HG02759 (cell line): ENCODE results near the gene FCGR1A.
"Not testable (repeated sequence)": the region's sequence is repeated elsewhere in the genome, so short reads cannot be mapped to it uniquely, and the experiment has no call there.

Experiments
- ATAC-seq: cut with Tn5 transposase; IDR thresholded peaks from one replicate; pipeline ENCODE4 v1.9.1; 2021; ENCODE audit warnings: mild to moderate bottlenecking, moderate library complexity; ENCODE audit not compliant: unreplicated experiment

The FCGR1A gene

DNA sequence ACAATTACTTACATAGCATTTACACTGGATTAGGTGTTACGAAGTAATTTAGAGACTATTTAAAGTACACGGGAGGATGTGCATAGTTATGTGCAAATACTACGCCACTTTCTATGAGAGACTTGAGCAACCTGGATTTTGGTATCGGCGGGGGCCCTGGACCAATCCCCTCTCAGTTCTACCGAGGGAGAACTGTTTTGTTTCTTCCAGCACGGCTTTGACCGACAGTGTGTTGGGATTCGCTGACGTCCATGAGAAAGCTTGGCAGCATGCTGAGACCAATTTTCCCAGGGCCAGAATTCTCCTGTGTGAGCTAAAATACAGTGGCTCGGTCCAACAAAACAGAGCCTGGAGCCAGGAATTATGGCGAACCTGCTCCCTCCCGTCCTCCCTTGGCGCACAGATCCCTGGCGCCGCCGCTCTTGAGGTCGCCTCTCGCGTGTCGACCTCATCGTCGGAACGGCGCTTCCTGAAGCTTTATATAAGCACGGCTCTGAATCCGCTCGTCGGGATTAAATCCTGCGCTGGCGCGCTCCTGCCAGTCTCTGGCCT, 49.3 kb downstream of the FCGR1A start:
- ATAC-seq, result not testable (repeated sequence)

GRCh38 chr1:149832316-149833126, 50.0 kb downstream of the FCGR1A start:
- peak; percentile 75 for ATAC-seq

DNA sequence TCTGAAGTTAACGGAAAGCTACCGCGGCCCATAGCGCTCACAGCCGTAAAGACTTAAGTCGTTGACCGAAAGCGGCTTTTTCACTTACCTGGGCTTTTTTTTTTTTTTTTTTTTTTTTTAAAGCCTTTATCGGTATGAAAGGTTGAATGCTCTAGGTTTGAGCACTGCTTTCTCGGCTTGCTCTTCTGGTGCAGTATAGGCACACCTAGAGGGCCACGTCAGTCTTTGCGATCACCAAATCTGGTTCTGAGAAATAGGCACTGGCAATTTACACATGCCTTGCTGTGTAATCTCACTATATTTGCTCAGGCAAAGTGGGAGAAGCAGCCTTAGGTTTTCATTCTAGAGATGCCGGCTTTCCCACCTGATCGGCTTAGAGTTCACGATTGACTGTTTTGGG, 50.6 kb downstream of the FCGR1A start:
- peak; percentile 7 for ATAC-seq

- peak; percentile 30 for ATAC-seq
Observed at GRCh38 chr1:149841149-149841548, 58.7 kb downstream of the FCGR1A start.
